Vagina (tissue), 2 donors: ENCODE data around the gene COPA.

Experiments used
- POLR2A ChIP-seq, 2 donors: fragments of 450-650 bp; IDR thresholded peaks; one replicate each; pipeline ENCODE4 v1.6.1; 2017; ENCODE audit warnings: antibody characterized with exemption in 2 of 2, mild to moderate bottlenecking in 2 of 2, moderate library complexity in 2 of 2
- TF ChIP-seq, protein P1 (sequence below), 3 experiments: fragments of 450-650 bp in 2 of 3; fragments of 200-600 bp in 1 of 3; sonication (generic) in 1 of 3; IDR thresholded peaks; one replicate each; pipeline ENCODE4 v1.5.1; 2017 to 2019; ENCODE audit warnings: antibody characterized with exemption in 3 of 3, mild to moderate bottlenecking in 2 of 3, moderate library complexity in 2 of 3

DNA sequence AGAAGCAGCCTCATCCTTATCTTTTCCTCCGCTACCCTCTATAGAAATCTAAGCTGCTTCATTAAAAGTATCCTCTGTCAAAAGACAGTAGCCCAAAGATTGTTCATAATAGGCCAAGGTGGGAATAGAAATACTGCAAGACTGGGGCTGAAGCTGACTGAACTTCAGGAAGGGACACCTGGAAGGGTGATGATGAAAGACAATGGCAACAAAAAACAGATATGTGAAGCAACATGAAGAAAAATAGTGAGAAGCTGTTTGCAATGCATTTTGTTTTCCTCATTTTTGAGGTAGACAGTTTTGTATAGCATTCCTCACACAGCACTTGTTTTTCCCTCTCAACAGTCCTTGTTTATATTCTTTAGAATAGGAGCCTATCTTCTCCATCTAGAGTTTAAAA, 97.6 kb downstream of the COPA start:
- TF ChIP-seq POLR2A (IDR thresholded peaks at IDR 0.05): no peak
- TF ChIP-seq, protein P1, sequence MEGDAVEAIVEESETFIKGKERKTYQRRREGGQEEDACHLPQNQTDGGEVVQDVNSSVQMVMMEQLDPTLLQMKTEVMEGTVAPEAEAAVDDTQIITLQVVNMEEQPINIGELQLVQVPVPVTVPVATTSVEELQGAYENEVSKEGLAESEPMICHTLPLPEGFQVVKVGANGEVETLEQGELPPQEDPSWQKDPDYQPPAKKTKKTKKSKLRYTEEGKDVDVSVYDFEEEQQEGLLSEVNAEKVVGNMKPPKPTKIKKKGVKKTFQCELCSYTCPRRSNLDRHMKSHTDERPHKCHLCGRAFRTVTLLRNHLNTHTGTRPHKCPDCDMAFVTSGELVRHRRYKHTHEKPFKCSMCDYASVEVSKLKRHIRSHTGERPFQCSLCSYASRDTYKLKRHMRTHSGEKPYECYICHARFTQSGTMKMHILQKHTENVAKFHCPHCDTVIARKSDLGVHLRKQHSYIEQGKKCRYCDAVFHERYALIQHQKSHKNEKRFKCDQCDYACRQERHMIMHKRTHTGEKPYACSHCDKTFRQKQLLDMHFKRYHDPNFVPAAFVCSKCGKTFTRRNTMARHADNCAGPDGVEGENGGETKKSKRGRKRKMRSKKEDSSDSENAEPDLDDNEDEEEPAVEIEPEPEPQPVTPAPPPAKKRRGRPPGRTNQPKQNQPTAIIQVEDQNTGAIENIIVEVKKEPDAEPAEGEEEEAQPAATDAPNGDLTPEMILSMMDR (IDR thresholded peaks at IDR 0.05): no peak
